ENCODE results near the gene GRM7.
"Not testable (repeated sequence)": the region's sequence is repeated elsewhere in the genome, so short reads cannot be mapped to it uniquely, and the experiment has no call there.

The GRM7 gene

DNA sequence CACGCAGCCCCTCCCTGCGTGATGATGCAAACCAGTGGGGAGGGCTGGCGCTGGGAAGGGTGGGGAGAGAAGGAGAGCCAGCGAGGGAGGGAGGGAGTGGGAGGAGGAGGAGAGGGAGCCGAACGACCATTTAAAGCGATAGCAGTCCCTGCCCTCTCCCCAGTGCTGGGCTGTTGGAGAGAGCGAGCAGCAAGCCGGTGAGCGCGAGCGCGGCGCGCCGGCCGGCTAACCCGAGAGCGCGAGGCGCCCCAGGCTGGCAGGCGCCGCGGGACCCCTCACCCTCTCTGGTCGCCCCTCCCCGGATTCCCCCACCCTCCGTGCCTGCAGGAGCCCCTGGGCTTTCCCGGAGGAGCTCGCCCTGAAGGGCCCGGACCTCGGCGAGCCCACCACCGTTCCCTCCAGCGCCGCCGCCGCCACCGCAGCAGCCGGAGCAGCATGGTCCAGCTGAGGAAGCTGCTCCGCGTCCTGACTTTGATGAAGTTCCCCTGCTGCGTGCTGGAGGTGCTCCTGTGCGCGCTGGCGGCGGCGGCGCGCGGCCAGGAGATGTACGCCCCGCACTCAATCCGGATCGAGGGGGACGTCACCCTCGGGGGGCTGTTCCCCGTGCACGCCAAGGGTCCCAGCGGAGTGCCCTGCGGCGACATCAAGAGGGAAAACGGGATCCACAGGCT is at the start of gene GRM7:
Gene GRM7 (plus strand): TSS at position 162 of the 671 bp plus-strand sequence.
- no peak for FAIRE-seq
- no peak for DNase-seq (ENCODE audit: insufficient read length, low spot score)

DNA sequence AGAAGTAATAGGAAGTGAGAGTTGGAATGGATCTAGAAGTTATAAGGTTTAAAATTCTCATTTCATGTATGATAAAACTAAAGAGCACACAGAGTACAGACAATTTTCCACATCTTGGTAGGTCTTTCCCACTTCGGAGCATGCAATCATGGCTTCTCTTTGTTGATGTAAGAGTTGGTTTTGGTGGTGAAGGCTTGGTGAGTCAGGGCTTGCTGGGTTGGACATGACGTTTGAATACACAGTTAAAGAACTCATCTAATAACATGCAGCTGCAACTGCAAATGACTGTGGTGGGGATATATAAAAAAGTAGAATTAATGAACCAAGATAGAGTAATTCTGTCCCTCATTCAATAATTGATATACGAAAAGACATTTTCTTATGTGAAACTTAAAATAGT is 39.5 kb upstream of the GRM7 start:
- DNase-seq (ENCODE audit: insufficient read length, low spot score) = no peak
- FAIRE-seq = no peak

GRCh38 chr3:6825524-6825923 is 35.4 kb upstream of the GRM7 start:
- FAIRE-seq (no peak), DNase-seq (ENCODE audit: insufficient read length, low spot score) (no peak)

DNA sequence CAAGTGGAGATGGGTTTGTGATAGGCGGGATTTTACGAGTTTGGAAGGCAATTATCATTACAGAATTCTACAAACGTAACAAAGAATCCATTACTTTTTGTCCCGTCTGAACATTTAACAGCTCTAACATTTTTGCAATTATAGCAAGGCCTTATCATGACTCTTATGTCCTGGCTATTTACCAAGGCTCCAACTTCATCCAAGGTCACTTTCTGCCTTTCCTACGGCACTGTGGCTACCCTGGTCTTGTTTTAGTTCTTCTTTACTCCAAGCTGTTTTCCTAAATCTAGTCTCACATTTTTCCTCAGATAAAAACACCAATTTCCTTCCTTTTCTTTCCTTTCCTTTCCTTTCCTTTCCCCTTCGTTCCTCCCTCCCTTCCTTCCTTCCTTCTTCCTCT is 33.5 kb upstream of the GRM7 start:
- no peak for DNase-seq (ENCODE audit: insufficient read length, low spot score)
- no peak for FAIRE-seq

- FAIRE-seq (no peak), DNase-seq (ENCODE audit: insufficient read length, low spot score) (no peak)
These were observed 16.2 kb upstream of the GRM7 start for GRCh38 chr3:6844723-6845122.

- DNase-seq (ENCODE audit: insufficient read length, low spot score) (no peak), FAIRE-seq (no peak)
These were observed 6.7 kb upstream of the GRM7 start for GRCh38 chr3:6854184-6854583.

- FAIRE-seq (no peak), DNase-seq (ENCODE audit: insufficient read length, low spot score) (no peak)
These were observed 3.4 kb upstream of the GRM7 start for GRCh38 chr3:6857510-6857909.

GRCh38 chr3:6860149-6860953 is 564 bp upstream of the GRM7 start:
- FAIRE-seq = no peak

GRCh38 chr3:6861625-6862000 is 698 bp downstream of the GRM7 start:
- DNase-seq (ENCODE audit: insufficient read length, low spot score) (no peak), FAIRE-seq (no peak)

More at GRCh38 chr3:6860149-6860953, 564 bp upstream of the GRM7 start:
- no peak for DNase-seq (ENCODE audit: insufficient read length, low spot score)

DNA sequence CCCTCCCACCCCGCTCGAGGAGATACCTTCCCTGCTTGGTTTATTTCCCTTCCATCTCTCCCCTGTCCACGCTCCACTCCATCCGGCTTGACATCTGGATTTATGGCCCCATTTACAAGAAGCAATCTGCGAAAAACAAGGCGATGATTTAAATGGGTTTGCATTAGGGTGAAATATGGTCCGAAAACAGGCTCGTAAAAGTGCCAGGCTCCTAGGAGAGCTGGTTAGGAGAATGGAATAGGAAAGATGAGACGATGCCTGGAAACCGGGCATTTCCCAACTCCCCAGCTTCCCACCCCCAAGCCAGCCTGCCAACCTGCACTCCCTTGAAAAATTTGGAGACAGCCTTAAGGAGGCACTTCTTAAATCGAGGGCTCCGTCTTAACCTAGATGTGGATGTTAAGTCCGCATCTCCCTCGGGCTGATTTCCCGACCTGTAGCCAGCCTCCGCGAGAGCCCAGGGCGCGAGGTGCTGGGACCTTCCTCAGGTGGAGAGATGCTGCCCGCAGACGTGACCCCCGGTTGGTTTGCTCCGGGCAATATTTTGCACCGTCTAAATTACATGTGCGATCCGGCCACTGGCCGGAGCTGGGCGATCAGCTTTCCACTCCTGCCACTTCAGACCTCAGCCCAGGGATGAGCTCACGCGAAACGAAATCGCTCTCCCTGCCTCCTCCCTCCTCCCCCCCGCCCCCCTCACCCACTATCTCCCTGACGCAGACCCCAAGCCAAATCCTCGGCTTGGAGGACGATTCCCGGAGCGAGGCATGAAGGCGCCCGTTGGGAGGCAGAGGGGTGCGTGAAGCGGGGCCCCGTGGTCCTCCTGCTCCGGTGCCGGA is 1.3 kb downstream of the GRM7 start:
- no peak for FAIRE-seq
- DNase-seq (ENCODE audit: insufficient read length, low spot score) = no peak

GRCh38 chr3:6862880-6863195 is 1.9 kb downstream of the GRM7 start:
- no peak for FAIRE-seq
- no peak for DNase-seq (ENCODE audit: insufficient read length, low spot score)

DNA sequence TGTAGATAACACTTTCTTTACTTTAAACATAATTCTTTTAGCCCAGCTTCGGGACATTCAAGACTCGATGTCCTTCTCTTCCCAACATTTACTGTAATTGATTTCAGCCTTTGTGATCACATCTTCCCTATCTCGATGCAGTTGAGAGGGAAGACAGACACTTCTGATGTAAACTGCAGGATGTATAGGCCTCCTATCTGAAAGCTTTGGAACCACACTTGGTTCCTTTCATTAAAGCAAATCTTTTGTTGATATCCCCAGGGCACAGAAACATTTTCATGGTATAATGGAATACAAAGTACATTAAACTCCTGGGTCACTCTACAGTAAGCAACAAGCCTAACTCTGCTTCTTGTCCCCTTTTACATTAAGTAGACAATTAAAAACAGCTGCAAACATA is 6.4 kb downstream of the GRM7 start:
- DNase-seq (ENCODE audit: insufficient read length, low spot score) (no peak), FAIRE-seq (no peak)

GRCh38 chr3:6878731-6879130 is 17.8 kb downstream of the GRM7 start:
- no peak for DNase-seq (ENCODE audit: insufficient read length, low spot score)
- no peak for FAIRE-seq

DNA sequence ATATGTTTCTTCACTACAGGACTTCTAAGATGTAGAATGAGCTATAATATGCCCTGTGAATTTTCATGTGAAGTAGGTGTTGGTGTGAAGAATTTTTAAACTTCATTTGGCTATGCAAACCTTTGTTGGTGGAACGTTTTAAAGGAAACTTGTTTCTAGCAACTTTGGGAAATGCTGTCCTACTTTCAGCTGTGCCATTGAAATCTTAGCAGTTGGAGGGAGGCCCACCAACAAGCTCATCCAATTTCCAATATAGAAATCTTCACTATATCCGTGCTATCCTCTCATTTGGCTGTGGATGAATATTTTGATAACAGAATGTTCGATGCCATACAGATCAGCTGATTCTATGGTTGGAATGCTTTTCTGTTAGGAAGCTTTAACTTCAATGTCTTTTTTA is 51.3 kb downstream of the GRM7 start:
- no peak for FAIRE-seq
- no peak for DNase-seq (ENCODE audit: insufficient read length, low spot score)

- DNase-seq (ENCODE audit: insufficient read length, low spot score) (no peak), FAIRE-seq (no peak)
These were observed 55.0 kb downstream of the GRM7 start for GRCh38 chr3:6915898-6916297.

- no peak for FAIRE-seq
- DNase-seq (ENCODE audit: insufficient read length, low spot score) = no peak
These were observed 60.2 kb downstream of the GRM7 start for GRCh38 chr3:6921066-6921465.

DNA sequence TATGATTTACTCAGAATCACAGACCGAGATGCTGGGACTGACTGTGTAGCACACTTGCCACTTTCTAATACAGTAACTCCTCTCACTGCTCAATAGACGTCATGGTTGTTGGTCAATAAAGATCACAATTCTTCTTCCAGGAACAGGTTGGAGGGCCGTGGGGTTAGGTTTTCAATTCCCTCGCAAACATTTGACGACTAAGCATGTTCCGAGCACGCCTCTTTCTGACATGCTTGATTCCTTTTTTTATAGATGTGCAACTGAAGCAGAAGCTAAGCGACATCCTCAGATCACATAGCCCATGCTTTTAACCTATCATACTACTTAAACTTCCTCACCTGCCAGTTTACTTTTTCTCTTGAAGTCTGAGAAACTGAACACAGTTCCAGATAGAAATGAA is 61.0 kb downstream of the GRM7 start:
- no peak for DNase-seq (ENCODE audit: insufficient read length, low spot score)
- no peak for FAIRE-seq

- DNase-seq (ENCODE audit: insufficient read length, low spot score) (no peak), FAIRE-seq (no peak)
These were observed 67.1 kb downstream of the GRM7 start for GRCh38 chr3:6928064-6928463.

DNA sequence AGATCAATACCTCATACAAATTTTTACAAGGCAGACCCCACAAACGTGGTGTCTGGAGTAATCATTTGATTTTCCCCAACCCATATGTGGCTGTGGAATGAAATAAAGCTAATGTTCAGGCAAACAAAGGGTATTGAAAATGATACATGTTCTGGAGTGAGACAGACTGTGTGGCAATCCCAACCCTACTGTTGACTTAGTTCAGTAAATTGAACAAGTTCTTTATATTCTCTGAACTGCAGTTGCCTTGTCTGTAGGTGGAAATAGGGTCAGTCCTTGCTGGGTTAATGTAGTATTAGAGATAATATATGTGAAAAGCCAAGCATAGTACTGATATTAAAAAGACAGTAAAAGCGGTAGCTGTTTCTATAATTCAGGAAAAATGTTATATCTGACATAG is 69.0 kb downstream of the GRM7 start:
- DNase-seq (ENCODE audit: insufficient read length, low spot score) (no peak), FAIRE-seq (no peak)

- not testable (repeated sequence) for FAIRE-seq; DNase-seq (ENCODE audit: insufficient read length, low spot score)
These were observed 74.5 kb downstream of the GRM7 start for GRCh38 chr3:6935418-6935817.

GRCh38 chr3:6935970-6936369 is 75.1 kb downstream of the GRM7 start:
- DNase-seq (ENCODE audit: insufficient read length, low spot score) = no peak
- FAIRE-seq = no peak

DNA sequence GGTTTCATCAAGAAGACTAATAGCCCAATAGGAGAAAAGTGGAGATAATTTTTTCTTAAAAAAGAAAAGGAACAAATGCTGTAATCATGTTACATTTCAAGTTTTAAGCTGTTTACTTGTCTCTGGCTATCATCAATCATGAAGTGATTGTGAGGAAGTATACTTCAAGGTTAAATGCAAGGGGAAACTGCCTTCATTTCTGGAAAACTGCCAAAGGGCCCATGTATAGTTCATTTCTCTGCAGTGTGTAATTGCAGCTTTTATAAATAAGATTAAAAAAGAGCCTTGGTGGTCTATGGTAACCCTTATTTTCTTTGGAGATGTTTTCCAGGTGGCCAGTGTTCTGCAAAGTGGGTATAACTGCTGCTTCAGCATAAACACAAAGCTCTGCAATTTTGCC is 101.9 kb downstream of the GRM7 start:
- FAIRE-seq (no peak), DNase-seq (ENCODE audit: insufficient read length, low spot score) (no peak)
